ENCODE measurements around the gene RAP1GAP2.

Gene RAP1GAP2

GRCh38 chr17:2949469-2950044 lies 153.3 kb downstream of the RAP1GAP2 start:
- Mint-ChIP-seq H3K4me3 (no peak overlapping the region), H3K27ac (no peak overlapping the region), H3K36me3 (ENCODE audit: low read depth) (no peaks in the 10 kb centered on the region), H3K27me3 (no peaks in the 10 kb centered on the region), H3K9me3 (no peaks in the 10 kb centered on the region), H3K4me1 (ENCODE audit: low read depth) (peaks cover 13% of the 10 kb centered on the region)
- DNase-seq: no peak

GRCh38 chr17:2950846-2951245 lies 154.6 kb downstream of the RAP1GAP2 start:
- Mint-ChIP-seq H3K27me3 (peaks cover 2% of the 10 kb centered on the region), H3K27ac (no peak overlapping the region), H3K4me1 (ENCODE audit: low read depth) (peaks cover 18% of the 10 kb centered on the region), H3K9me3 (no peaks in the 10 kb centered on the region), H3K36me3 (ENCODE audit: low read depth) (no peaks in the 10 kb centered on the region), H3K4me3 (no peak overlapping the region)
- DNase-seq: no peak

- Mint-ChIP-seq H3K4me3 (no peak overlapping the region), H3K36me3 (ENCODE audit: low read depth) (no peaks in the 10 kb centered on the region), H3K27me3 (peaks cover 2% of the 10 kb centered on the region), H3K27ac (no peak overlapping the region), H3K4me1 (ENCODE audit: low read depth) (peaks cover 15% of the 10 kb centered on the region), H3K9me3 (no peaks in the 10 kb centered on the region)
- peak; percentile 11 for DNase-seq
These were observed 156.1 kb downstream of the RAP1GAP2 start for GRCh38 chr17:2952174-2952845.

GRCh38 chr17:2954898-2955445 lies 158.7 kb downstream of the RAP1GAP2 start:
- H3K27me3 Mint-ChIP-seq: peaks cover 2% of the 10 kb centered on the region
- H3K27ac Mint-ChIP-seq: peak overlapping the region; percentile 4
- no peaks in the 10 kb centered on the region for H3K9me3 Mint-ChIP-seq
- no peak overlapping the region for H3K4me3 Mint-ChIP-seq
- DNase-seq: peak; percentile 22
- peaks cover 15% of the 10 kb centered on the region for H3K4me1 Mint-ChIP-seq (ENCODE audit: low read depth)
- no peaks in the 10 kb centered on the region for H3K36me3 Mint-ChIP-seq (ENCODE audit: low read depth)

GRCh38 chr17:2955931-2956582 lies 159.8 kb downstream of the RAP1GAP2 start:
- Mint-ChIP-seq H3K9me3 (no peaks in the 10 kb centered on the region), H3K4me1 (ENCODE audit: low read depth) (peaks cover 15% of the 10 kb centered on the region), H3K27me3 (peaks cover 2% of the 10 kb centered on the region), H3K36me3 (ENCODE audit: low read depth) (no peaks in the 10 kb centered on the region), H3K4me3 (no peak overlapping the region), H3K27ac (no peak overlapping the region)
- peak; percentile 18 for DNase-seq

GRCh38 chr17:2957631-2958286 lies 161.5 kb downstream of the RAP1GAP2 start:
- Mint-ChIP-seq H3K4me3 (no peak overlapping the region), H3K36me3 (ENCODE audit: low read depth) (no peaks in the 10 kb centered on the region), H3K4me1 (ENCODE audit: low read depth) (peaks cover 15% of the 10 kb centered on the region), H3K9me3 (no peaks in the 10 kb centered on the region), H3K27me3 (peaks cover 2% of the 10 kb centered on the region), H3K27ac (no peak overlapping the region)
- peak; percentile 14 for DNase-seq

- H3K36me3 Mint-ChIP-seq (ENCODE audit: low read depth): no peaks in the 10 kb centered on the region
- no peak for DNase-seq
- H3K27me3 Mint-ChIP-seq: peaks cover 2% of the 10 kb centered on the region
- peaks cover 15% of the 10 kb centered on the region for H3K4me1 Mint-ChIP-seq (ENCODE audit: low read depth)
- no peak overlapping the region for H3K4me3 Mint-ChIP-seq
- H3K9me3 Mint-ChIP-seq: no peaks in the 10 kb centered on the region
- no peak overlapping the region for H3K27ac Mint-ChIP-seq
These were observed 162.5 kb downstream of the RAP1GAP2 start for GRCh38 chr17:2958706-2959222.

GRCh38 chr17:2959371-2960130 lies 163.3 kb downstream of the RAP1GAP2 start:
- Mint-ChIP-seq H3K4me1 (ENCODE audit: low read depth) (peaks cover 15% of the 10 kb centered on the region), H3K4me3 (no peak overlapping the region), H3K36me3 (ENCODE audit: low read depth) (no peaks in the 10 kb centered on the region), H3K27me3 (peaks cover 2% of the 10 kb centered on the region), H3K27ac (no peak overlapping the region), H3K9me3 (no peaks in the 10 kb centered on the region)
- DNase-seq: peak; percentile 20

- no peak overlapping the region for H3K4me3 Mint-ChIP-seq
- peaks cover 9% of the 10 kb centered on the region for H3K36me3 Mint-ChIP-seq (ENCODE audit: low read depth)
- H3K27me3 Mint-ChIP-seq: no peaks in the 10 kb centered on the region
- H3K4me1 Mint-ChIP-seq (ENCODE audit: low read depth): no peaks in the 10 kb centered on the region
- H3K9me3 Mint-ChIP-seq: no peaks in the 10 kb centered on the region
- DNase-seq: no peak
- H3K27ac Mint-ChIP-seq: no peak overlapping the region
These were observed 165.2 kb downstream of the RAP1GAP2 start for GRCh38 chr17:2961446-2961845.

GRCh38 chr17:2962236-2962635 lies 166.0 kb downstream of the RAP1GAP2 start:
- H3K4me3 Mint-ChIP-seq: no peak overlapping the region
- H3K9me3 Mint-ChIP-seq: no peaks in the 10 kb centered on the region
- H3K27me3 Mint-ChIP-seq: no peaks in the 10 kb centered on the region
- DNase-seq: peak; percentile 18
- H3K4me1 Mint-ChIP-seq (ENCODE audit: low read depth): no peaks in the 10 kb centered on the region
- H3K36me3 Mint-ChIP-seq (ENCODE audit: low read depth): peaks cover 9% of the 10 kb centered on the region
- no peak overlapping the region for H3K27ac Mint-ChIP-seq

GRCh38 chr17:2962729-2963128 lies 166.5 kb downstream of the RAP1GAP2 start:
- H3K4me1 Mint-ChIP-seq (ENCODE audit: low read depth): no peaks in the 10 kb centered on the region
- H3K4me3 Mint-ChIP-seq: no peak overlapping the region
- DNase-seq: peak; percentile 11
- no peak overlapping the region for H3K27ac Mint-ChIP-seq
- H3K36me3 Mint-ChIP-seq (ENCODE audit: low read depth): peaks cover 9% of the 10 kb centered on the region
- H3K27me3 Mint-ChIP-seq: no peaks in the 10 kb centered on the region
- no peaks in the 10 kb centered on the region for H3K9me3 Mint-ChIP-seq

- H3K4me3 Mint-ChIP-seq: no peak overlapping the region
- H3K27ac Mint-ChIP-seq: no peak overlapping the region
- no peaks in the 10 kb centered on the region for H3K27me3 Mint-ChIP-seq
- peaks cover 12% of the 10 kb centered on the region for H3K36me3 Mint-ChIP-seq (ENCODE audit: low read depth)
- DNase-seq: peak; percentile 14
- H3K9me3 Mint-ChIP-seq: no peaks in the 10 kb centered on the region
- no peaks in the 10 kb centered on the region for H3K4me1 Mint-ChIP-seq (ENCODE audit: low read depth)
These were observed 167.2 kb downstream of the RAP1GAP2 start for GRCh38 chr17:2963332-2964027.

- Mint-ChIP-seq H3K36me3 (ENCODE audit: low read depth) (peaks cover 12% of the 10 kb centered on the region), H3K4me1 (ENCODE audit: low read depth) (no peaks in the 10 kb centered on the region), H3K4me3 (no peak overlapping the region), H3K27me3 (no peaks in the 10 kb centered on the region), H3K9me3 (no peaks in the 10 kb centered on the region), H3K27ac (no peak overlapping the region)
- no peak for DNase-seq
These were observed 167.8 kb downstream of the RAP1GAP2 start for GRCh38 chr17:2964028-2964356.

Data from activated T-cell treated with anti-CD3 and anti-CD28 coated beads, Interleukin-2, amount 50 U/mL, for 24 hours (primary cell).